ENCODE results near the gene ACTL10. TPM values are rescaled to one million over a fixed set of nuclear protein-coding genes. Genes with fewer than 3 reads are reported as not detected.

ACTL10 gene
- total and polyA plus RNA-seq, 2 of the 13 experiments (the other 11 are each of a cell fraction or from before 2014, with no cell fraction given): not detected

GRCh38 chr20:33653900-33654596 is 12.7 kb upstream of the ACTL10 start (continued):
- TF ChIP-seq MTA1 (CRISPR knock-in tag; IDR thresholded peaks at IDR 0.05; ENCODE audit: borderline replicate concordance) (no peak), TARDBP (CRISPR knock-in tag; IDR thresholded peaks at IDR 0.05) (peak; percentile 19; the same call in 1 of the 2 replicates), ETS1 (CRISPR knock-in tag; IDR thresholded peaks at IDR 0.05) (no peak), ZNF543 (CRISPR knock-in tag; IDR thresholded peaks at IDR 0.05) (no peak), ZSCAN20 (CRISPR knock-in tag; IDR thresholded peaks at IDR 0.05; ENCODE audit: borderline replicate concordance) (no peak), SNAPC5 (CRISPR knock-in tag; IDR thresholded peaks at IDR 0.05; ENCODE audit: borderline replicate concordance) (peak; percentile 67; the same call in 1 of the 2 replicates), HNRNPL (IDR thresholded peaks at IDR 0.05; ENCODE audit: low read depth, low read length) (0 out of 2 replicates have a peak, but pooled peaks have one; percentile 21), RARA (CRISPR knock-in tag; IDR thresholded peaks at IDR 0.05) (no peak), ZFP1 (CRISPR knock-in tag; IDR thresholded peaks at IDR 0.05) (no peak), ZNF468 (CRISPR knock-in tag; IDR thresholded peaks at IDR 0.05) (no peak), TCF7L2 (IDR thresholded peaks at IDR 0.05; ENCODE audit: low read depth, low read length) (no peak), KAT2B (IDR thresholded peaks at IDR 0.05; ENCODE audit: borderline replicate concordance, low read depth, low read length) (no peak), CENPT (CRISPR knock-in tag; IDR thresholded peaks at IDR 0.05; ENCODE audit: low read depth) (no peak), ZBTB21 (CRISPR knock-in tag; IDR thresholded peaks at IDR 0.05) (no peak), ZNF251 (CRISPR knock-in tag; IDR thresholded peaks at IDR 0.05) (no peak), ZNF749 (CRISPR knock-in tag; IDR thresholded peaks at IDR 0.05; ENCODE audit: borderline replicate concordance) (no peak), ZNF552 (CRISPR knock-in tag; IDR thresholded peaks at IDR 0.05; ENCODE audit: borderline replicate concordance) (no peak), ZNF333 (CRISPR knock-in tag; IDR thresholded peaks at IDR 0.05; ENCODE audit: borderline replicate concordance) (no peak), ZSCAN31 (CRISPR knock-in tag; IDR thresholded peaks at IDR 0.05; ENCODE audit: low read depth) (no peak), ARID4A (CRISPR knock-in tag; IDR thresholded peaks at IDR 0.05; ENCODE audit: borderline replicate concordance) (no peak), PCBP1 (IDR thresholded peaks at IDR 0.05; ENCODE audit: borderline replicate concordance, low read depth, low read length) (no peak), ZNF343 (CRISPR knock-in tag; IDR thresholded peaks at IDR 0.05) (no peak), IRF2 (CRISPR knock-in tag; IDR thresholded peaks at IDR 0.05) (no peak)
